IMR-90 (cell line): ENCODE data around the gene ADRA2C. TPM values are rescaled to one million over a fixed set of nuclear protein-coding genes. Genes with fewer than 3 reads are reported as not detected.

Experiments
- ATAC-seq: fragments of 200-7000 bp; cut with Tn5 transposase; 2 replicates; pipeline ENCODE4 v1.9.1; 2020; ENCODE audit warnings: low read depth, mild to moderate bottlenecking, moderate library complexity
- BruUV-seq: library from RNA; stranded (reverse); fragments of 400-500 nt; replicated peaks from 2 replicates; lab custom pipeline; 2021; lab: Mats Ljungman, UMichigan
- CTCF ChIA-PET: fragments of 300-600 bp; formaldehyde crosslinking; extraction: SDS; loops from one replicate; lab custom pipeline; 2021; ENCODE audit warnings: antibody characterized with exemption; lab: Yijun Ruan, JAX
- POLR2A ChIA-PET: fragments of 300-600 bp; sonication (Branson Sonifier 250); formaldehyde crosslinking; loops from one replicate; lab custom pipeline; 2022; ENCODE audit warnings: antibody characterized with exemption; ENCODE audit not compliant: unreplicated experiment; lab: Charles Lee
- DNase-seq: peaks from one replicate; pipeline ENCODE4 v3.0.0; 2013
- H2AFZ ChIP-seq: replicated peaks from 2 replicates; pipeline ENCODE3; 2013; ENCODE audit warnings: low read length, mild to moderate bottlenecking; ENCODE audit not compliant: poor library complexity
- H2AK5ac ChIP-seq: 2 replicates; pipeline ENCODE4 v1.6.1; 2013; ENCODE audit warnings: low read depth, low read length, inconsistent platforms
- H2AK9ac ChIP-seq: replicated peaks from 2 replicates; pipeline ENCODE3; 2013; ENCODE audit warnings: mild to moderate bottlenecking, low read depth, low read length, moderate library complexity; ENCODE audit not compliant: poor library complexity
- H2BK120ac ChIP-seq: 2 replicates; pipeline ENCODE4 v1.6.1; 2013; ENCODE audit warnings: low read depth, low read length, inconsistent platforms
- H2BK15ac ChIP-seq: 3 replicates; pipeline ENCODE4 v1.6.1; 2013; ENCODE audit warnings: low read depth, low read length, inconsistent platforms
- H2BK20ac ChIP-seq: 2 replicates; pipeline ENCODE4 v1.6.1; 2013; ENCODE audit warnings: low read depth, mild to moderate bottlenecking, inconsistent platforms, low read length, moderate library complexity
- H2BK5ac ChIP-seq: 2 replicates; pipeline ENCODE4 v1.6.1; 2013; ENCODE audit warnings: mild to moderate bottlenecking, low read depth, low read length, inconsistent platforms; ENCODE audit not compliant: poor library complexity, severe bottlenecking
- H3K14ac ChIP-seq: replicated peaks from 2 replicates; pipeline ENCODE4 v1.6.1; 2013; ENCODE audit warnings: low read depth, low read length, inconsistent platforms
- H3K18ac ChIP-seq: 2 replicates; pipeline ENCODE4 v1.6.1; 2013; ENCODE audit warnings: low read depth, low read length, control low read depth
- H3K23ac ChIP-seq: 2 replicates; pipeline ENCODE4 v1.6.1; 2013; ENCODE audit warnings: low read depth, low read length, inconsistent platforms
- H3K27ac ChIP-seq: 2 replicates; pipeline ENCODE4 v1.5.1; 2013; ENCODE audit warnings: mild to moderate bottlenecking, control low read depth, low read length; ENCODE audit not compliant: insufficient read depth
- H3K27me3 ChIP-seq: 2 replicates; pipeline ENCODE4 v1.6.1; 2013; ENCODE audit warnings: low read length; ENCODE audit not compliant: control insufficient read depth, insufficient read depth
- H3K36me3 ChIP-seq: 2 replicates; pipeline ENCODE4 v1.6.1; 2013; ENCODE audit warnings: low read length, mixed read lengths; ENCODE audit not compliant: control insufficient read depth, insufficient read depth
- H3K4ac ChIP-seq: 2 replicates; pipeline ENCODE4 v1.6.1; 2013; ENCODE audit warnings: low read depth, low read length, inconsistent platforms
- H3K4me1 ChIP-seq: 2 replicates; pipeline ENCODE4 v1.6.1; 2013; ENCODE audit warnings: low read length, mixed read lengths; ENCODE audit not compliant: control insufficient read depth, insufficient read depth
- H3K4me2 ChIP-seq: 2 replicates; pipeline ENCODE4 v1.6.1; 2013; ENCODE audit warnings: low read depth, mild to moderate bottlenecking, control low read depth, low read length, moderate library complexity
- H3K4me3 ChIP-seq: 2 replicates; pipeline ENCODE4 v1.5.1; 2013; ENCODE audit warnings: low read depth, mild to moderate bottlenecking, control low read depth, low read length, moderate library complexity; ENCODE audit not compliant: insufficient read depth
- H3K56ac ChIP-seq: 2 replicates; pipeline ENCODE4 v1.6.1; 2013; ENCODE audit warnings: low read length, inconsistent platforms; ENCODE audit not compliant: insufficient read depth; ENCODE audit errors: extremely low read depth
- H3K79me1 ChIP-seq, 2 experiments: 2 replicates each; pipeline ENCODE4 v1.6.1; 2013; ENCODE audit warnings: low read length in 2 of 2, inconsistent platforms in 1 of 2, low read depth in 1 of 2
- H3K9ac ChIP-seq: 2 replicates; pipeline ENCODE4 v1.6.1; 2013; ENCODE audit warnings: low read depth, low read length, control low read depth
- H3K9me1 ChIP-seq: 2 replicates; pipeline ENCODE4 v1.6.1; 2013; ENCODE audit warnings: low read length, inconsistent platforms; ENCODE audit not compliant: insufficient read depth
- H3K9me3 ChIP-seq: 2 replicates; pipeline ENCODE4 v1.6.1; 2013; ENCODE audit warnings: low read length; ENCODE audit not compliant: control insufficient read depth, insufficient read depth
- H4K20me1 ChIP-seq: 2 replicates; pipeline ENCODE4 v1.6.1; 2013; ENCODE audit warnings: low read length, inconsistent platforms; ENCODE audit not compliant: insufficient read depth
- H4K5ac ChIP-seq: 2 replicates; pipeline ENCODE4 v1.6.1; 2013; ENCODE audit warnings: mild to moderate bottlenecking, low read depth, low read length, control low read depth
- H4K8ac ChIP-seq, 2 experiments: 2 replicates each; pipeline ENCODE4 v1.6.1; 2013; ENCODE audit warnings: low read depth in 2 of 2, low read length in 2 of 2, control low read depth in 1 of 2, inconsistent platforms in 1 of 2
- H4K91ac ChIP-seq: 2 replicates; pipeline ENCODE4 v1.6.1; 2013; ENCODE audit warnings: low read depth, low read length, inconsistent platforms; ENCODE audit not compliant: insufficient read depth
- BHLHE40 ChIP-seq: fragments of 150-350 bp; IDR thresholded peaks from 2 replicates; pipeline ENCODE4 v1.6.1; 2016; ENCODE audit warnings: mild to moderate bottlenecking, low read depth, low read length
- CEBPB ChIP-seq: IDR thresholded peaks from 2 replicates; pipeline ENCODE4 v1.6.1; 2012; ENCODE audit warnings: low read depth, low read length, improper control_type of control experiment
- CHD1 ChIP-seq: IDR thresholded peaks from 2 replicates; pipeline ENCODE4 v1.6.1; 2012; ENCODE audit warnings: low read depth, low read length, improper control_type of control experiment
- FOS ChIP-seq: fragments of 150-350 bp; IDR thresholded peaks from 2 replicates; pipeline ENCODE4 v1.6.1; 2016; ENCODE audit warnings: low read depth, low read length
- MXI1 ChIP-seq: IDR thresholded peaks from 2 replicates; pipeline ENCODE4 v1.6.1; 2012; ENCODE audit warnings: low read depth, mild to moderate bottlenecking, low read length, moderate library complexity, borderline replicate concordance
- POLR2A ChIP-seq: IDR thresholded peaks from 2 replicates; pipeline ENCODE4 v1.6.1; 2012; ENCODE audit warnings: mild to moderate bottlenecking, low read depth, low read length
- RAD21 ChIP-seq: IDR thresholded peaks from 2 replicates; pipeline ENCODE4 v1.6.1; 2012; ENCODE audit warnings: low read length, improper control_type of control experiment
- RCOR1 ChIP-seq: IDR thresholded peaks from 2 replicates; pipeline ENCODE4 v1.6.1; 2012; ENCODE audit warnings: mild to moderate bottlenecking, low read length, improper control_type of control experiment; ENCODE audit not compliant: insufficient replicate concordance
- SMC3 ChIP-seq: fragments of 150-350 bp; IDR thresholded peaks from 2 replicates; pipeline ENCODE4 v1.6.1; 2016; ENCODE audit warnings: low read depth, mild to moderate bottlenecking, antibody characterized with exemption, low read length, moderate library complexity
- WGBS, 2 experiments: methylation state at CpG; one replicate each; pipeline versions ENCODE4 v1.1.5 to v1.1.7; 2013; ENCODE audit warnings: missing lambda C conversion rate in 2 of 2; ENCODE audit not compliant: insufficient read length in 1 of 2; ENCODE audit errors: extremely low coverage in 2 of 2; 5-methylcytosine and 5-hydroxymethylcytosine counted together
- dilution Hi-C: fragments of 300-500 bp; cut with HindIII; formaldehyde crosslinking; loops from one replicate; pipeline ENCODE4 v1.14.3; 2018; ENCODE audit warnings: low sequenced_read_pairs; ENCODE audit not compliant: unreplicated experiment
- in situ Hi-C: fragments of 300-500 bp; cut with MboI; formaldehyde crosslinking; loops from 3 replicates; pipeline ENCODE4 v1.14.3; 2019; ENCODE audit warnings: low sequenced_read_pairs, inconsistent platforms, mixed read lengths
- intact Hi-C: fragments of 100-400 bp; cut with micrococcal nuclease; formaldehyde crosslinking; loops from 2 replicates; pipeline ENCODE4 v1.10.0; 2022
- polyA plus RNA-seq, 3 experiments: library from polyadenylated mRNA; depleted of rRNA; stranded (reverse); fragments of >200 nt; gene quantifications; 2 replicates each; pipeline ENCODE4 v1.2.3, GENCODE V29; 2012; ENCODE audit warnings: low replicate concordance in 1 of 3
- total RNA-seq: library from RNA; depleted of rRNA; stranded (reverse); fragments of >200 nt; gene quantifications from 2 replicates; pipeline ENCODE4 v1.2.3, GENCODE V29; 2012
- TF ChIP-seq, protein P1 (sequence below): conservative IDR thresholded peaks from 2 replicates; pipeline ENCODE4 v1.5.1; 2012; ENCODE audit warnings: mild to moderate bottlenecking, low read depth, low read length, improper control_type of control experiment

ADRA2C gene
- total and polyA plus RNA-seq, 2 of the 4 experiments (the other 2 are of a cell fraction) = under 0.01 to 0.14 TPM

DNA sequence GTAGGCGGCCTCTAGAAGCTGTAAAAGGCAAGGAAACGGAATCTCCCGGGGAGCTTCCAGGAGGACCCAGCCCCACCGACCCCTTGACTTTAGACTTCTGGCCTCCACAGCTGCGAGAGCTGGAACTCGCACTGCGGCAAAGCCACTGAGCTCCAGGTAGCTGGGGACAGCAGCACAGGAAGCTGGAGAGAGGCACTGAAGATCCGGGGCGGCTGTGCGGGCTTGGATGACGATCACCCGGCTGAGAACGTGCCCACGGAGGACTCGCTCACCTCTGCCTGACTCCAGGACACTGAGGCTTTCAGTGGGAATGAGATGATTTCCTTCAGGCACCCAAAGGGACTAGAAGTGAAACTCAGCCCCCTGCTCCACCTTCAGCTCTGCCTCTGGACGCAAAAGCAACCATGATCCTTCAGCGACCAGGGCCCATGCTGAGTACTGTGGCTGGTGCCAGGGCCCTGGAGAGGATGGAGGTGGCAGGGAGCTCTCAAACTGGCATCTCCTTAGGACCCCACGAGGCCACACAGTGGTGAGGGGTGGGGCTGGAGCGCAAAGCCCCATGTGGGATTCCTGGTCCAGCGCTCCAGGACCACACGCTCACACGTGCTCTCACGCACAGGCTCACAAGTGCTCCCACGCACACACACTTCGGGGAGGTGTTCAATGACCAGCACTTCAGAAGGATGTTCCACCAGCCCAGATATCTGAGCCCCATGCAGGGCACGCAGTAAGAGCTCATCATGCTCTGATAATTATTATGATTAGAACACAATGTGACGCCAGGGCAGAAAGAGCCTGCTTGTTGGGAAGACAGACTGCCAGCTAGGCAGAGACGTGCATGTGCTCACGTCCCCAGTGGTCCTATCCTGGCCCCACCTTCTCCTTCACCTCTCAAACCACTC, 47.2 kb downstream of the ADRA2C start (continued):
- TF ChIP-seq FOS = no peak

DNA sequence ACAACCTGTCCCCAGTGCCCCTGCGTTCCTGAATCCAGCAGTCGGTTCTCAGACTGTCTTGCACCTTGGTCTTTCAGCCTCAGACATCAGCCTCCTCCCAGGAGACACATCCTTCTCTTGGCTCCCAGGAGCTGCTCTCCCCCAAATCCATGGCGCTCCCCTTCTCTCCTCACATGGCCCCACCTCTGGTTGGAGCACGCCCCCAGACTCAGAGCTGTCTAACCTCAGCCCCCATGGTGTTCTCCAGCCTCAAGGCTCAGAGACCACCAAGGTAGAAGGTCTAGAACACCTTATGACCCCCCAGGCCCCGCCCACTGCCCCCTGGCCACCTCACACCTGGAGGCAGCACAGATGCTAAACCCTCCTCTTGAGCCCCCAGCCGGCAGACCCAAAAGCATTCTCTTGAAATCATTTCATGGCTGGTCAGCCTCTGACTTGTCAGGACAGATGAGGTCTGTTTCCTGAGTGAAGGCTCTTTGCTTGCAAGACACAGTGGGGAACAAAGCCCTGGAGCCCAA, 47.9 kb downstream of the ADRA2C start:
- H2BK120ac ChIP-seq = no peak overlapping the region
- no peak overlapping the region for H3K9ac ChIP-seq
- no peak overlapping the region for H4K8ac ChIP-seq
- intact Hi-C loops (no loop called here), in situ Hi-C loops (no loop called here), dilution Hi-C loops (no loop called here)
- POLR2A ChIA-PET = no interaction called here
- DNase-seq = no peak
- no peak overlapping the region for H2AK5ac ChIP-seq
- TF ChIP-seq, protein P1, sequence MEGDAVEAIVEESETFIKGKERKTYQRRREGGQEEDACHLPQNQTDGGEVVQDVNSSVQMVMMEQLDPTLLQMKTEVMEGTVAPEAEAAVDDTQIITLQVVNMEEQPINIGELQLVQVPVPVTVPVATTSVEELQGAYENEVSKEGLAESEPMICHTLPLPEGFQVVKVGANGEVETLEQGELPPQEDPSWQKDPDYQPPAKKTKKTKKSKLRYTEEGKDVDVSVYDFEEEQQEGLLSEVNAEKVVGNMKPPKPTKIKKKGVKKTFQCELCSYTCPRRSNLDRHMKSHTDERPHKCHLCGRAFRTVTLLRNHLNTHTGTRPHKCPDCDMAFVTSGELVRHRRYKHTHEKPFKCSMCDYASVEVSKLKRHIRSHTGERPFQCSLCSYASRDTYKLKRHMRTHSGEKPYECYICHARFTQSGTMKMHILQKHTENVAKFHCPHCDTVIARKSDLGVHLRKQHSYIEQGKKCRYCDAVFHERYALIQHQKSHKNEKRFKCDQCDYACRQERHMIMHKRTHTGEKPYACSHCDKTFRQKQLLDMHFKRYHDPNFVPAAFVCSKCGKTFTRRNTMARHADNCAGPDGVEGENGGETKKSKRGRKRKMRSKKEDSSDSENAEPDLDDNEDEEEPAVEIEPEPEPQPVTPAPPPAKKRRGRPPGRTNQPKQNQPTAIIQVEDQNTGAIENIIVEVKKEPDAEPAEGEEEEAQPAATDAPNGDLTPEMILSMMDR = no peak
- TF ChIP-seq CEBPB (no peak), RCOR1 (no peak), MXI1 (no peak), RAD21 (no peak), POLR2A (no peak), BHLHE40 (no peak), CHD1 (no peak), SMC3 (no peak)
- no peak overlapping the region for H2BK5ac ChIP-seq
- no peak overlapping the region for H3K4ac ChIP-seq
- H3K9me3 ChIP-seq = no peaks in the 10 kb centered on the region
- no peak overlapping the region for H3K18ac ChIP-seq
- no peaks in the 10 kb centered on the region for H3K4me1 ChIP-seq
- no peaks in the 10 kb centered on the region for H3K79me1 ChIP-seq
- H3K14ac ChIP-seq = no peak overlapping the region
- H3K27ac ChIP-seq = no peak overlapping the region
- CTCF ChIA-PET = no interaction called here
- BruUV-seq = no TSS peak
- no peak for ATAC-seq
- H3K36me3 ChIP-seq = no peaks in the 10 kb centered on the region
- H2AK9ac ChIP-seq = no peak overlapping the region
- H3K23ac ChIP-seq = no peak overlapping the region
- no peak overlapping the region for H4K91ac ChIP-seq
- 52% methylated on average over 4 of the region's 6 CpGs; no CpG with 5 or more reads in 1 of the 2 experiments for WGBS, 2 experiments
- H3K4me2 ChIP-seq = no peak overlapping the region
- H3K27me3 ChIP-seq = peaks cover 3% of the 10 kb centered on the region; the same call in 1 of the 2 replicates
- no peak overlapping the region for H2AFZ ChIP-seq
- no peak overlapping the region for H2BK15ac ChIP-seq
- no peaks in the 10 kb centered on the region for H3K9me1 ChIP-seq
- no peak overlapping the region for H3K4me3 ChIP-seq
- H3K56ac ChIP-seq = no peak overlapping the region
- H4K20me1 ChIP-seq = no peaks in the 10 kb centered on the region
- no peak overlapping the region for H2BK20ac ChIP-seq
- no peak overlapping the region for H4K5ac ChIP-seq
